GM18909 (cell line): ENCODE data around the gene RNU7-1.
A peak's percentile ranks its signal among the peaks of the same experiment; 100 is the strongest.

Experiments used
- ATAC-seq: cut with Tn5 transposase; IDR thresholded peaks from one replicate; pipeline ENCODE4 v1.9.1; 2021; ENCODE audit warnings: mild to moderate bottlenecking; ENCODE audit not compliant: unreplicated experiment, poor library complexity

RNU7-1 gene

GRCh38 chr12:6936636-6937480 lies 6.8 kb upstream of the RNU7-1 start:
- peak; percentile 2 for ATAC-seq

DNA sequence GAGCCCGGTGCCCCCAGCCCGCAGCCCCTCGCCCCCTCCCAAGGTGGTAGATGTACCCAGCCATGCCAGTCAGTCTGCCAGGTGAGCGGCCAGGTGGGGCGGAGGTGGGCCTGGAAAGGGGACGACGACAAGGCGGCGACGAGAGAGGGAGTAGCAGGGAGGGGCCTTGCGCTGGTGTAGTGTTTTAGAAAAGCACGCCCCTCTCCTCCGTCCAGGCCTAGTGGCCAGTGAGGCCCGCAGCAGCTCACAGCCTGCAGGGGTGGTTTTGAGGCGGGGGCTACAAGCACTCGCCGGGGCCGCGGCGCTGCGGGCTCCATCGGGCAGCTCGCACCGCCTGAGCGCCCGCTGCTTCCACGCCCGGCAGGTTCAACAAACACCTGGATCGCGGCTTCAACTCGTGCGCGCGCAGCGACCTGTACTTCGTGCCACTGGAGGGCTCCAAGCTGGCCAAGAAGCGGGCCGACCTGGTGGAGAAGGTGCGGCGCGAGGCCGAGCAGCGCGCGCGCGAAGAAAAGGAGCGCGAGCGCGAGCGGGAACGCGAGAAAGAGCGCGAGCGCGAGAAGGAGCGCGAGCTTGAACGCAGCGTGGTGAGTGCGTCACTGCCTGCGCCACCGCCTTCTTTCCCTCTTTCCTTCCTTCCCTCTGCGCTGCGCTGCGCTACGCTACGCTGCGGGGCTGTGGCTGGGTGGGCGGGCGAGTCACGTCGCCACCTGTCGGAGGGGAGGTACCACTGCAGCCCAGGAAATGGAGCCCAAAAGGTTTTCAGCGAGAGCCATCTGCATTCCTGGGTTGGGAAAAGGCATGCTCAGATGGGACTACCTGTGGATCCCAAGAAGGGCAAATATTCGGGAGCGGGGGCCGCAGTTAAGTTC lies 5.9 kb upstream of the RNU7-1 start:
- peak; percentile 81 for ATAC-seq

- ATAC-seq: no peak
Observed at GRCh38 chr12:6938353-6939190, 5.0 kb upstream of the RNU7-1 start.

DNA sequence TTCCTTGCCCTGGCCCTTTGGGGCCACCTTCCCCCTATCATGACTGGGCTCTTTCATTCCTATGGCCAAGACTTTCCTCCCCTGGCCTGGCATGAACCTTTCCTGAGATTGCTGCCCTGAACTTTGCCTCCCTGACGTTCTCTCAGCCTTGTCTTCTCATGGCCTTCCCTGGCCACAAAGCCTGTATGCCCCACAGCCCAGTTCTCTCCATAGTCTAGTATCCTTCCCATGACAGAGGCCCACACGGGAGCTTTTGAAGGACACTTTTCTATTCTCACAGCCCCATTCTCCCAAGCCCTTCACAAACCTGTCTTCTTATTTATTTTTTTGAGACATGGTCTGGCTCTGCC lies 4.5 kb upstream of the RNU7-1 start:
- no peak for ATAC-seq

DNA sequence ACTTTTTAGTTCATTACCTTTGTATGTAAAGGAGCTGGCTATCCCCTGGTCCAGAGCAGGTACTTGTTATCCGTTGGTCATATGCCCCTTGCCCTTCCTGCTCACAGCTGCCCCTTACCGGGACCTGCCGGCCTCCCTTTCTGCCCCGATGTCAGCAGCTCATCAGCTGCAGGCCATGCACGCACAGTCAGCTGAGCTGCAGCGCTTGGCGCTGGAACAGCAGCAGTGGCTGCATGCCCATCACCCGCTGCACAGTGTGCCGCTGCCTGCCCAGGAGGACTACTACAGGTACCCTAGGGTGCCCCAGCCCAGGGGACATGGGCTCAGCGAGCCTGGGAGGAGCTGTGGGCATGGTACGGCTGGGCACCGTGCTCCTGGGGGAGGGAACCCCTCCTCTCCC lies 2.3 kb upstream of the RNU7-1 start:
- ATAC-seq: no peak

- no peak for ATAC-seq
Observed at GRCh38 chr12:6941782-6942181, 1.8 kb upstream of the RNU7-1 start.

DNA sequence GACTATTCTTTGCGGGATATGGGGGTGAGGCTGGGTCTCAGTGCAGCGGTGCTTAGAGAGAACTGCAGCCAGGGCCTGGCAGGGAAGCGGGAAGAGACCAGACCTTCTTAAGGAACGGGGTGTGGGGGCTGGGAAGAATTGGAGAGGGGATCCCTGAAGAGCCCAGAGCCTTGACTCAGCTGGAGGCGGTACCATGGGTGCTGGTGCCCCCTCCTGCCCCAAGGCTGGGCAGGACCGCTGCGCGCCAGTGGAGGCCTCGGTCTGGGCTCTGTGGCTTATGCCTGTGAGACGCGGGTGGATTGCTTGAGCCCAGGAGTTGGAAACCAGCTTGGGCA lies 1.3 kb upstream of the RNU7-1 start:
- ATAC-seq: no peak

DNA sequence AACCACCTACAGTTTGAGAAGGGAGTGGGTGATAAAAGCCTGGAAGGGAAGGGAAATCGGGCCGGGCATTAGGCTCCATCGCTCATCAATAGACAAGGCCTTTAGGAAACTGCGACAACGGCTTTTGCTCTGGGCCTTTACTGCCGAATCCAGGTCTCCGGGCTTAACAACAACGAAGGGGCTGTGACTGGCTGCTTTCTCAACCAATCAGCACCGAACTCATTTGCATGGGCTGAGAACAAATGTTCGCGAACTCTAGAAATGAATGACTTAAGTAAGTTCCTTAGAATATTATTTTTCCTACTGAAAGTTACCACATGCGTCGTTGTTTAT lies 261 bp upstream of the RNU7-1 start:
- ATAC-seq: peak; percentile 29

DNA sequence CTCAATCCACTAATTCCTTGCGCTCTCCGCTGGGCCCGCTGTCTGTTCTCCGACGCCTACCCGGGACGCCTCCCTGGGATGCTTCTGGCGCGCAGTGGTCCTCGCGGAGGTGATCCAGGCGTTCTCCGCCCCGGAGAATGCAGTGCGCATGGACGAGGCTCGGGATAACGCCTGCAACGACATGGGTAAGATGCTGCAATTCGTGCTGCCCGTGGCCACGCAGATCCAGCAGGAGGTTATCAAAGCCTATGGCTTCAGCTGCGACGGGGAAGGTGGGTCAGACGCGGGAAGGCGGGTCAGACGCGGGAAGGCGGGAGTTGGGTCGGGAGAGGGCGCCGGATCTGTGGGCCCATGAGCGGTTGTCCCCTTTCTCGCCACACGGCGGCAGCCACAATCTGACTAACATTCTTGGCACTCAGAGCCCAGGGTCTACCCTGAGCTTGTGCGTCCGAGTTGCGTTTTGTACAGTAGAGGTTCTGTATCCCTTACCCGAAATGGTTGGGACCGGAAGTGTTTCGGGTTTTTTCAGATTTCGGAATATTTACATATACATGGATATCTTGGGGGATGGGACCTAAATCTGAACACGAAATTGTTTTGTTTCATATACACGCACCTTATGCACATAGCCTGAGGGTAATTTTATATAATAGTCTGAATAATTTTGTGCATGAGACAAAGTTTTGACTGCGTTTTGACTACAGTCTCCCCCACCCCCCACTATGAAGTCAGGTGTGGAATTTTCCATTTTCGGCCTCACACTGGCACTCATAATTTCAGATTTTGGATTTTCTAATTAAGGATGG lies 968 bp downstream of the RNU7-1 start:
- peak; percentile 48 for ATAC-seq

DNA sequence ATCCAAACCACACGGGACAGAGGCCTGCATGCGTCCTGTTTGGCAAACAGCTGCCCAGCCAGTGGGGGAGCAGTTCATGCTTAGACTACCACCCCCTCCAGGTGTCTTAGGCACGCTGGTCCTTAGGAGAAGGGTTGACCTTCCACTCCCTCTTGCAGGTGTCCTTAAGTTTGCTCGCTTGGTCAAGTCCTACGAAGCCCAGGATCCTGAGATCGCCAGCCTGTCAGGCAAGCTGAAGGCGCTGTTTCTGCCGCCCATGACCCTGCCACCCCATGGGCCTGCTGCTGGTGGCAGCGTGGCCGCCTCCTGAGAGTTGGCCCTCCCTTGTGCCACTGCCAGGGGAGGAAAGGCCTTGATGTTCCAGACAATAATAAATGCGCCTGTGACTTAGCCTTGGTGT lies 2.0 kb downstream of the RNU7-1 start:
- ATAC-seq: no peak

DNA sequence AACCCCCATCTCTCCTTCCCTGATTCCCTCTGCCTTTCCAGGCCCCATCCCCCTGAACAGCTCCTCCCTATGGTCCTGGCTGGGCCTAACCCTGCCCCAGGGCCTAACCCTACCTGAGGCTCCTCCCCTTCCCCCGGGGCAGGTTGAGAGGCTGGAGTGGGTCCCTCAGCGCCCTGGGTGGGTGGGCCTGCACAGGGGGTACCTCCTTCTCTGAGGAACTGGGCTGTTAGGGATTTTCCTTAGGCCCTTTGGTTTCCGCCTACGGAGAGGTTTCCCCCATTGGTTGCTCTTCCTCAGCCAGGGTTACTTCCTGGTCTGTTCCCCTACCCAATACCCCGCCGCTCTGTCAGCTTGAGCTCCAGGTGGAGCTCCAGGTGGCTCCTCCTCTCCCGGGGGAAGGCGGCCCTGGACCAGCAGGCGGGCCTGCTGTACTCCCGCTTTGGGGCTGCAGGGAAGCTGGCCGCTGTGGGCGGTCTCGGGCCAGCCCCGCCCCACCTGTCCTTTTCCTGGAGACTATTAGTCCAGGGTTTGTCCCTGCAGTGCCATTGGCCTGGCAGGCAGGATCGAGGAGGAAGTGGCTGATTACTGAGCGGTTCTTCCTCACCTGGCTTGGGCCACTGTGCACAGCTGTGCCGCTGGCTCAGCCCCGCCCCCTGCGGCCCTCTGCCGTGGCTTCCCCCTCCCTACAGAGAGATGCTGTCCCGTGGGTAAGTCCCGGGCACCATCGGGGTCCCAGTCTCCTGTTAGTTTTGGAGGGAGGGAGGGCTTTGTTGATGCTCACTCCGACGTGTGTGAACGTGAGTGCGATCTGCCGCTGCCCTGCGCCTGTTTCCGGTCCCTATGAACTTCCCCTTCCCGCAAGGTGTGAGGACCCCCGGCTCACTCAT lies 2.7 kb downstream of the RNU7-1 start:
- no peak for ATAC-seq

- ATAC-seq: no peak
Observed at GRCh38 chr12:6946920-6947374, 3.3 kb downstream of the RNU7-1 start.

- ATAC-seq: no peak
Observed at GRCh38 chr12:6947615-6948014, 4.0 kb downstream of the RNU7-1 start.

DNA sequence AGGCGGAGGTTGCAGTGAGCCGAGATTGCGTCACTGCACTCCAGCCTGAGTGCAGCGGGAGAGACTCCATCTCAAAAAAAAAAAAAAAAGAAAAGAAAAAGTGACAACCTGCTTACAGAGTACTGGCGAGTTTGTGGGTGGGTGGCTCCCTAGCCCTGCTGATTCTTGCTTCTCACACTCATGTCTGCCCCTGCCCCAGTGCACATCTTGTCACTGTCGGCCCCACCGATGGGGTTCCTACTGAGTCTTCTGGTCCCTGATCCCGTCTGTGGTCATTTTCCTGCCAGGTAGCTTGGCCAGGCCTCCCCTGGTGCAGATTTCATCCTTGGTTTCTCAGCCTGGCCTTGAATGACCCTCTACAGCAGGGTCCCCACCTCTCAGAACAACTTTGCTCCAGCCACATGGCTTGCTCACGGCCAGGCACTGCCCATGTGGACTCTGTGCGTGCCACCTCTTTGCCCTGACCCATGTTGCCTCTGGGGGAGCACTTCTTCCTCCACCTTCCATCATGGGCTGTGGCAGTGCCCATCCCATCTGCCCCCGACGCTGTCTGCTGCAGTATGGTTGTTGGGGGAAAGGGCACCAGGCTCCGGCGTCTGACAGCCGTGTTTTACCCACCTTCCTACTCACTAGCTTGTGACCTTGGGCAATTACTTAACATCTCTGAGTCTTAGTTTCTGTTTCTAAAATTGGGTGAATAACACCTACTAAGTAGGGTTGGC lies 5.4 kb downstream of the RNU7-1 start:
- ATAC-seq: no peak

DNA sequence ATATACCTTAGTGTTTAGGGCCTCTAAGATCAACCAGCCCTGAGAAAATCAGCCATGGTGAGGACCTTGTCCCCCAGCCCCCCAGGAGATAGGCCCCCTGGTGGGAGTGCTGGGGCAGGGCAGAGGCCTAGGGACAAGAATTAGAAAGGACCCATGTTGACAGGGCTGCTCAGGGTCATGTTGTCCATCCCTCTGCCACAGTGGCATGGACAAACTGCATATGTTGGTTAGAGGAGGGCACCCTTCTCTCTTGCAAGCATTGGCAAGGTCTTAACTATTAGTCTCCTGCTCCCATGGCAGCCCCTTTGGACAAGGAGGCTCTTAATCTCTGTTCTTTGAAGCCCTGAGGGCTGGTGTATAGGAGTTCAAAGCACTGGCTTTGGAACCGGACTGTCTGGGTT lies 6.8 kb downstream of the RNU7-1 start:
- ATAC-seq: no peak

GRCh38 chr12:6950811-6951540 lies 7.4 kb downstream of the RNU7-1 start, which contains the start of gene PTPN6:
Gene PTPN6 (plus strand): TSS chr12:6951356. CDS start chr12:6951513, 157 bp downstream.
- peak; percentile 20 for ATAC-seq

DNA sequence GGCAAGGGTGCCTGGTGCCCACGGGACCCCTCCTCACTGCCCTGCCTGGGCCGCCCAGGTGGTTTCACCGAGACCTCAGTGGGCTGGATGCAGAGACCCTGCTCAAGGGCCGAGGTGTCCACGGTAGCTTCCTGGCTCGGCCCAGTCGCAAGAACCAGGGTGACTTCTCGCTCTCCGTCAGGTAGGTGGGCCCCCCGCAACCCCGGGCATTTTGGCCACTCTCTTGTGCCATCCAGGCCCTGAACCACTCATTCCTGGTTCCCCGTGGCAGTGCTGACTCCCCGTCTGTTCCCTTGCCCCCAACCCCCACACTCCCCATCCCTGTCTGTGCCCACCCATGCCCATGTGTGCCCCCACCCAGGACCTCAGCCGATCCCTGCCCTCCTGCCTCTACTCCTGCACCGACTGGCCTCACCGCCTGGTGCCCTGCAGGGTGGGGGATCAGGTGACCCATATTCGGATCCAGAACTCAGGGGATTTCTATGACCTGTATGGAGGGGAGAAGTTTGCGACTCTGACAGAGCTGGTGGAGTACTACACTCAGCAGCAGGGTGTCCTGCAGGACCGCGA lies 8.0 kb downstream of the RNU7-1 start:
- ATAC-seq: no peak
